A673 (cell line): ENCODE results near the gene WDFY4. TPM values are rescaled to one million over a fixed set of nuclear protein-coding genes. Genes with fewer than 3 reads are reported as not detected.

Experiments
- BruUV-seq: library from RNA; stranded (reverse); fragments of 400-500 nt; replicated peaks from 2 replicates; lab custom pipeline; 2021; lab: Mats Ljungman, UMichigan
- CTCF ChIA-PET: fragments of 300-600 bp; sonication (Branson Sonifier 250); formaldehyde crosslinking; loops from one replicate; lab custom pipeline; 2022; ENCODE audit warnings: antibody characterized with exemption; lab: Charles Lee
- POLR2A ChIA-PET: fragments of 300-600 bp; sonication (Branson Sonifier 250); formaldehyde crosslinking; loops from one replicate; lab custom pipeline; 2022; ENCODE audit warnings: antibody characterized with exemption; ENCODE audit not compliant: low non-redundant PET; lab: Charles Lee
- DNase-seq: peaks from one replicate; pipeline ENCODE4 v3.0.0-alpha.2; 2015; ENCODE audit warnings: low spot score
- H3K27ac ChIP-seq: fragments of 200-600 bp; sonication (generic); 2 replicates; pipeline ENCODE4 v1.5.1; 2016; ENCODE audit warnings: mixed run types, low read depth, mild to moderate bottlenecking, mixed read lengths, antibody characterized with exemption, low read length; ENCODE audit not compliant: poor library complexity, severe bottlenecking
- H3K27me3 ChIP-seq: fragments of 200-600 bp; sonication (generic); replicated peaks from 2 replicates; pipeline ENCODE4 v1.6.1; 2017; ENCODE audit warnings: mixed run types, low read depth, mild to moderate bottlenecking, mixed read lengths, antibody characterized with exemption, low read length; ENCODE audit not compliant: insufficient read depth, poor library complexity
- H3K36me3 ChIP-seq: fragments of 200-600 bp; sonication (generic); 2 replicates; pipeline ENCODE4 v1.6.1; 2016; ENCODE audit warnings: mixed run types, mild to moderate bottlenecking, mixed read lengths, antibody characterized with exemption, low read length; ENCODE audit not compliant: insufficient read depth, poor library complexity, severe bottlenecking
- H3K4me1 ChIP-seq: fragments of 200-600 bp; sonication (generic); 2 replicates; pipeline ENCODE4 v1.6.1; 2017; ENCODE audit warnings: mixed run types, mild to moderate bottlenecking, mixed read lengths, antibody characterized with exemption, low read length; ENCODE audit not compliant: insufficient read depth, poor library complexity, severe bottlenecking
- H3K4me3 ChIP-seq: fragments of 200-600 bp; sonication (generic); 2 replicates; pipeline ENCODE4 v1.5.1; 2016; ENCODE audit warnings: low read depth, mixed run types, mild to moderate bottlenecking, mixed read lengths, low read length; ENCODE audit not compliant: poor library complexity, severe bottlenecking
- H3K9me3 ChIP-seq: fragments of 200-600 bp; sonication (generic); 2 replicates; pipeline ENCODE4 v1.6.1; 2016; ENCODE audit warnings: mixed run types, low read depth, mild to moderate bottlenecking, mixed read lengths, antibody characterized with exemption, low read length; ENCODE audit not compliant: poor library complexity, severe bottlenecking
- CTCF ChIP-seq: fragments of 300-800, 200-600 bp; sonication (generic); conservative IDR thresholded peaks from 2 replicates; pipeline ENCODE4 v1.5.1; 2017; ENCODE audit warnings: low read depth, mild to moderate bottlenecking, antibody characterized with exemption, low read length, moderate library complexity, mixed read lengths
- EZH2 ChIP-seq: fragments of 200-600 bp; sonication (generic); IDR thresholded peaks from 2 replicates; pipeline ENCODE4 v1.6.1; 2017; ENCODE audit warnings: borderline replicate concordance, low read depth, mild to moderate bottlenecking, mixed read lengths, antibody characterized with exemption, low read length; ENCODE audit not compliant: poor library complexity, severe bottlenecking
- intact Hi-C: fragments of 100-400 bp; cut with micrococcal nuclease; formaldehyde crosslinking; loops from one replicate; pipeline ENCODE4 v1.10.0; 2022; ENCODE audit not compliant: unreplicated experiment
- total RNA-seq: library from RNA; stranded (reverse); gene quantifications from 2 replicates; pipeline ENCODE4 v1.2.3, GENCODE V29; 2021

WDFY4 gene
- total RNA-seq, 1 experiment from 2014 or later = not detected

DNA sequence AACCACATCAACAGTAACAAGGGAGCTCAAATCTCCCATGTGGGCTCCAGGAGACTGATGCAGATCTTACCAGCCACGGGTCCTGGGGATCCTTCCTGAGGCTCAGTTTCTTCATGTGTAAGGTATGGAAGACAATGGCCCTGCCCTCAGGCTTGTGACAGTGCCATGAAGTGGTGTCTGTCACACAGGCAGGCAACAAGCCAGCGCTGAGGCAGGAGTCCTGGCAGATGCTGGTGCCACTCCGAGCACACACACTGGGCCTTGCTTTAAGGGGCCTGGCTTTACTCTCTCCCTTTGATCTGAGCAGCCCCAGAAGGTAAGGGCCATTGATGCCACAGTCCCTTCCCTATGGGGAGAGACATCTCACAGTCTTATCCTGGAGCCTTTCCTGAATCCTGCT lies 283.4 kb downstream of the WDFY4 start:
- no peaks in the 10 kb centered on the region for H3K36me3 ChIP-seq
- H3K27ac ChIP-seq = no peak overlapping the region
- no peaks in the 10 kb centered on the region for H3K27me3 ChIP-seq
- intact Hi-C loops = no loop called here
- DNase-seq = no peak
- no TSS peak for BruUV-seq
- H3K4me3 ChIP-seq = no peak overlapping the region
- POLR2A ChIA-PET = no interaction called here
- CTCF ChIA-PET = no interaction called here
- TF ChIP-seq CTCF (no peak), EZH2 (no peak)
- H3K9me3 ChIP-seq = no peaks in the 10 kb centered on the region
- H3K4me1 ChIP-seq = no peaks in the 10 kb centered on the region

DNA sequence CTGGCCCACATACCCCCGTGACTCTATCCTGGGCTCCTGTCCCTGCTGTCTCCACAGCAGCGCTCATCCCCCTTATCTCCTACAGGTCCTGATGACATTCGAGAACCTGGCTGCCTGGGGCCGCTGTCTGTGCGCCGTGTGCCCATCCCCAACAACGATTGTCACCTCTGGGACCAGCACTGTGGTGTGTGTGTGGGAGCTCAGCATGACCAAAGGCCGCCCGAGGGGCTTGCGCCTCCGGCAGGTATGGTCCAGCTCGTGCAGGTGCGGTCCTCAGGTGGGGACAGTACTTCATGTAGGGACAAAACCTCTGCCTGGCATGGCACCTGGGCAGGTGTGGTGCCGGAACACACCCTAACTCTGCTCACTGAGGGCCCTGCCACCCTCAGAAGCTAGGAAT lies 285.4 kb downstream of the WDFY4 start:
- intact Hi-C loops = no loop called here
- Histone ChIP-seq H3K27ac (no peak overlapping the region), H3K36me3 (no peaks in the 10 kb centered on the region), H3K4me3 (no peak overlapping the region), H3K27me3 (no peaks in the 10 kb centered on the region), H3K4me1 (no peaks in the 10 kb centered on the region), H3K9me3 (no peaks in the 10 kb centered on the region)
- ChIA-PET POLR2A (no interaction called here), CTCF (no interaction called here)
- no peak for DNase-seq
- BruUV-seq = no TSS peak
- TF ChIP-seq EZH2 (no peak), CTCF (no peak)

- Histone ChIP-seq H3K27me3 (no peaks in the 10 kb centered on the region), H3K4me3 (no peak overlapping the region), H3K9me3 (no peaks in the 10 kb centered on the region), H3K36me3 (no peaks in the 10 kb centered on the region), H3K4me1 (no peaks in the 10 kb centered on the region), H3K27ac (no peak overlapping the region)
- POLR2A ChIA-PET = no interaction called here
- BruUV-seq = no TSS peak
- CTCF ChIA-PET = no interaction called here
- intact Hi-C loops = no loop called here
- DNase-seq = no peak
- no peak for TF ChIP-seq EZH2
- no peak for TF ChIP-seq CTCF
Measured at GRCh38 chr10:48970654-48971053, 286.0 kb downstream of the WDFY4 start.
